H9 (cell line): ENCODE measurements around the gene ITIH2. TPM values are rescaled to one million over a fixed set of nuclear protein-coding genes. Genes with fewer than 3 reads are reported as not detected.

Experiments
- DNase-seq: peaks from one replicate; pipeline ENCODE4 v3.0.0-alpha.2; 2017
- H2AFZ ChIP-seq: one replicate; pipeline ENCODE4 v1.6.1; 2013; ENCODE audit warnings: mild to moderate bottlenecking, low read length, control low read depth, moderate library complexity
- H2AK5ac ChIP-seq: 2 replicates; pipeline ENCODE4 v1.6.1; 2013; ENCODE audit warnings: low read length, control low read depth, mixed read lengths; ENCODE audit not compliant: insufficient read length
- H2BK120ac ChIP-seq: one replicate; pipeline ENCODE4 v1.6.1; 2013; ENCODE audit warnings: low read depth, mild to moderate bottlenecking, low read length, control low read depth, inconsistent platforms; ENCODE audit not compliant: poor library complexity, severe bottlenecking
- H2BK12ac ChIP-seq: 2 replicates; pipeline ENCODE4 v1.6.1; 2013; ENCODE audit warnings: low read length, control low read depth, mixed read lengths, low read depth; ENCODE audit not compliant: insufficient read length
- H2BK15ac ChIP-seq: 2 replicates; pipeline ENCODE4 v1.6.1; 2013; ENCODE audit warnings: low read depth, low read length, control low read depth
- H2BK20ac ChIP-seq: one replicate; pipeline ENCODE4 v1.6.1; 2013; ENCODE audit warnings: low read depth, mild to moderate bottlenecking, low read length, control low read depth, inconsistent platforms; ENCODE audit not compliant: poor library complexity, severe bottlenecking
- H2BK5ac ChIP-seq: 2 replicates; pipeline ENCODE4 v1.6.1; 2013; ENCODE audit warnings: low read length, control low read depth, mixed read lengths; ENCODE audit not compliant: insufficient read length
- H3K14ac ChIP-seq: 2 replicates; pipeline ENCODE4 v1.6.1; 2013; ENCODE audit warnings: low read length, control low read depth; ENCODE audit not compliant: insufficient read depth
- H3K18ac ChIP-seq: 2 replicates; pipeline ENCODE4 v1.6.1; 2013; ENCODE audit warnings: low read depth, mild to moderate bottlenecking, mixed read lengths, low read length, control low read depth; ENCODE audit not compliant: insufficient read length
- H3K23ac ChIP-seq: 2 replicates; pipeline ENCODE4 v1.6.1; 2013; ENCODE audit warnings: low read length, control low read depth, mixed read lengths, low read depth; ENCODE audit not compliant: insufficient read length
- H3K23me2 ChIP-seq: 2 replicates; pipeline ENCODE4 v1.6.1; 2013; ENCODE audit warnings: low read depth, mild to moderate bottlenecking, mixed read lengths, low read length, control low read depth; ENCODE audit not compliant: insufficient read length, poor library complexity, severe bottlenecking
- H3K27ac ChIP-seq: 2 replicates; pipeline ENCODE4 v1.5.1; 2013; ENCODE audit warnings: low read length, control low read depth, mixed read lengths, low read depth; ENCODE audit not compliant: insufficient read length
- H3K27me3 ChIP-seq: 2 replicates; pipeline ENCODE4 v1.6.1; 2013; ENCODE audit warnings: low read length, control low read depth, inconsistent platforms; ENCODE audit not compliant: insufficient read depth
- H3K4ac ChIP-seq: 2 replicates; pipeline ENCODE4 v1.6.1; 2013; ENCODE audit warnings: low read depth, mild to moderate bottlenecking, control low read depth, inconsistent platforms, low read length, moderate library complexity
- H3K4me1 ChIP-seq: 2 replicates; pipeline ENCODE4 v1.6.1; 2013; ENCODE audit warnings: low read length, control low read depth, inconsistent platforms; ENCODE audit not compliant: insufficient read depth
- H3K4me2 ChIP-seq: 2 replicates; pipeline ENCODE4 v1.6.1; 2013; ENCODE audit warnings: low read length, control low read depth, mixed read lengths; ENCODE audit not compliant: insufficient read length, insufficient read depth
- H3K56ac ChIP-seq: 2 replicates; pipeline ENCODE4 v1.6.1; 2013; ENCODE audit warnings: low read depth, mild to moderate bottlenecking, mixed read lengths, low read length, control low read depth; ENCODE audit not compliant: insufficient read length
- H3K79me1 ChIP-seq: 2 replicates; pipeline ENCODE4 v1.6.1; 2013; ENCODE audit warnings: low read depth, mild to moderate bottlenecking, moderate library complexity, low read length, control low read depth, inconsistent platforms; ENCODE audit not compliant: insufficient read depth, poor library complexity, severe bottlenecking
- H3K79me2 ChIP-seq: 2 replicates; pipeline ENCODE4 v1.6.1; 2013; ENCODE audit warnings: low read length, control low read depth, inconsistent platforms; ENCODE audit not compliant: insufficient read depth
- H3K9ac ChIP-seq: 2 replicates; pipeline ENCODE4 v1.6.1; 2013; ENCODE audit warnings: low read length, control low read depth, mixed read lengths; ENCODE audit not compliant: insufficient read length; ENCODE audit errors: extremely low read depth
- H3K9me3 ChIP-seq: one replicate; pipeline ENCODE4 v1.6.1; 2013; ENCODE audit warnings: low read depth, low read length, inconsistent platforms; ENCODE audit not compliant: control insufficient read depth
- H3T11ph ChIP-seq: one replicate; pipeline ENCODE4 v1.6.1; 2013; ENCODE audit warnings: mild to moderate bottlenecking, low read length, control low read depth, inconsistent platforms
- H4K20me1 ChIP-seq: one replicate; pipeline ENCODE4 v1.6.1; 2013; ENCODE audit not compliant: control insufficient read depth, insufficient read length, insufficient read depth
- H4K5ac ChIP-seq: 2 replicates; pipeline ENCODE4 v1.6.1; 2013; ENCODE audit warnings: low read depth, mild to moderate bottlenecking, mixed read lengths, low read length, control low read depth; ENCODE audit not compliant: insufficient read length
- H4K8ac ChIP-seq: replicated peaks from 2 replicates; pipeline ENCODE4 v1.6.1; 2013; ENCODE audit warnings: low read length, control low read depth, mixed read lengths, low read depth; ENCODE audit not compliant: insufficient read length
- H4K91ac ChIP-seq: 2 replicates; pipeline ENCODE4 v1.6.1; 2013; ENCODE audit warnings: low read depth, mild to moderate bottlenecking, moderate library complexity, mixed read lengths, low read length, control low read depth; ENCODE audit not compliant: insufficient read length
- H3K27ac Mint-ChIP-seq, 3 experiments: 2 replicates in 2 of 3; 3 replicates in 1 of 3; pipeline ENCODE4 v1.8.0; 2020 to 2021; ENCODE audit warnings: mixed read lengths in 3 of 3, mild to moderate bottlenecking in 1 of 3, moderate library complexity in 1 of 3
- H3K27me3 Mint-ChIP-seq: 2 replicates; pipeline ENCODE4 v1.8.0; 2021; ENCODE audit warnings: low read depth, mild to moderate bottlenecking, moderate library complexity, mixed read lengths
- H3K36me3 Mint-ChIP-seq, 3 experiments: 2 replicates in 2 of 3; 3 replicates in 1 of 3; pipeline ENCODE4 v1.8.0; 2020 to 2021; ENCODE audit warnings: low read depth in 3 of 3, mixed read lengths in 3 of 3; ENCODE audit not compliant: insufficient read depth in 1 of 3
- H3K4me1 Mint-ChIP-seq, 2 experiments: 2 replicates each; pipeline ENCODE4 v1.8.0; 2020; ENCODE audit warnings: mixed read lengths in 2 of 2
- H3K4me3 Mint-ChIP-seq, 2 experiments: 2 replicates in 1 of 2; 3 replicates in 1 of 2; pipeline ENCODE4 v1.8.0; 2020 to 2021; ENCODE audit warnings: mild to moderate bottlenecking in 2 of 2, mixed read lengths in 2 of 2, moderate library complexity in 1 of 2
- H3K9me3 Mint-ChIP-seq, 2 experiments: 2 replicates in 1 of 2; 3 replicates in 1 of 2; pipeline ENCODE4 v1.8.0; 2020; ENCODE audit warnings: mild to moderate bottlenecking in 2 of 2, mixed read lengths in 2 of 2, moderate library complexity in 1 of 2
- CTCF ChIP-seq: fragments of 200-600 bp; sonication (generic); conservative IDR thresholded peaks from 3 replicates; pipeline ENCODE4 v1.8.0; 2021; ENCODE audit warnings: antibody characterized with exemption, mild to moderate bottlenecking
- WGBS: extraction: QIAGEN DNeasy Blood & Tissue Kit; methylation state at CpG from one replicate; pipeline ENCODE4 v1.1.7; 2013; ENCODE audit warnings: missing lambda C conversion rate, low lambda C conversion rate, mixed read lengths; ENCODE audit not compliant: insufficient read length; ENCODE audit errors: extremely low coverage; 5-methylcytosine and 5-hydroxymethylcytosine counted together
- total RNA-seq: library from RNA; stranded (reverse); gene quantifications from 2 replicates; pipeline ENCODE4 v1.2.1, GENCODE V29; 2021

ITIH2 gene
- total RNA-seq, 1 experiment from 2014 or later = not detected

GRCh38 chr10:7706534-7707073, 3.5 kb downstream of the ITIH2 start:
- H2BK20ac ChIP-seq = no peak overlapping the region
- H4K8ac ChIP-seq = no peak overlapping the region
- Mint-ChIP-seq H3K36me3 (no peaks in the 10 kb centered on the region), H3K27me3 (peaks cover 2% of the 10 kb centered on the region; the same call in 1 of the 2 replicates), H3K4me1 (peaks cover 5 to 6% of the 10 kb centered on the region in 2 experiments; a peak in 3 of 4 replicates), H3K4me3 (no peak overlapping the region), H3K27ac (no peak overlapping the region), H3K9me3 (no peaks in the 10 kb centered on the region)
- H2AFZ ChIP-seq = no peak overlapping the region
- no peak for TF ChIP-seq CTCF
- DNase-seq = no peak
- H3K18ac ChIP-seq = no peak overlapping the region
- H3K4me1 ChIP-seq = peaks cover 3% of the 10 kb centered on the region; the same call in 1 of the 2 replicates
- H3K4ac ChIP-seq = no peak overlapping the region
- H3K14ac ChIP-seq = no peak overlapping the region
- no peaks in the 10 kb centered on the region for H3K23me2 ChIP-seq
- no CpG with 5 or more reads among the region's 4 CpGs for WGBS
- H3K27me3 ChIP-seq = no peaks in the 10 kb centered on the region
- H3K79me2 ChIP-seq = no peaks in the 10 kb centered on the region
- H4K91ac ChIP-seq = no peak overlapping the region
- H2BK5ac ChIP-seq = no peak overlapping the region
- H3K9me3 ChIP-seq = no peaks in the 10 kb centered on the region
- no peak overlapping the region for H3K4me2 ChIP-seq
- H4K5ac ChIP-seq = no peak overlapping the region
- no peak overlapping the region for H2BK12ac ChIP-seq
- no peaks in the 10 kb centered on the region for H3K79me1 ChIP-seq
- H3K27ac ChIP-seq = no peak overlapping the region
- H3K23ac ChIP-seq = no peak overlapping the region
- H3K9ac ChIP-seq = no peak overlapping the region
- H2BK15ac ChIP-seq = no peak overlapping the region
- no peaks in the 10 kb centered on the region for H4K20me1 ChIP-seq
- no peak overlapping the region for H3K56ac ChIP-seq
- no peak overlapping the region for H2BK120ac ChIP-seq
- no peak overlapping the region for H2AK5ac ChIP-seq
- H3T11ph ChIP-seq = no peak overlapping the region
